Rectal smooth muscle tissue (tissue), 1 donor: Measurements from ENCODE around the gene ALPK3.
A peak's percentile ranks its signal among the peaks of the same experiment; 100 is the strongest.

Experiments used
- H3K27ac ChIP-seq: one replicate; pipeline ENCODE4 v1.7.0; 2013; ENCODE audit warnings: low read depth, low read length, inconsistent platforms
- H3K27me3 ChIP-seq: one replicate; pipeline ENCODE4 v1.7.0; 2013; ENCODE audit warnings: low read length; ENCODE audit not compliant: control insufficient read depth, insufficient read depth
- H3K36me3 ChIP-seq: one replicate; pipeline ENCODE4 v1.7.0; 2013; ENCODE audit warnings: low read length; ENCODE audit not compliant: control insufficient read depth, insufficient read depth
- H3K4me1 ChIP-seq: one replicate; pipeline ENCODE4 v1.7.0; 2013; ENCODE audit warnings: low read length; ENCODE audit not compliant: control insufficient read depth, insufficient read depth
- H3K4me3 ChIP-seq: one replicate; pipeline ENCODE4 v1.7.0; 2013; ENCODE audit warnings: low read length
- H3K9ac ChIP-seq: one replicate; pipeline ENCODE4 v1.7.0; 2013; ENCODE audit warnings: low read length

ALPK3 gene

GRCh38 chr15:84887938-84888337 lies 70.8 kb downstream of the ALPK3 start:
- no peaks in the 10 kb centered on the region for H3K36me3 ChIP-seq
- H3K27me3 ChIP-seq = no peaks in the 10 kb centered on the region
- no peak overlapping the region for H3K27ac ChIP-seq
- H3K9ac ChIP-seq = no peak overlapping the region
- H3K4me3 ChIP-seq = no peak overlapping the region
- H3K4me1 ChIP-seq = no peaks in the 10 kb centered on the region

- H3K27ac ChIP-seq = no peak overlapping the region
Measured at GRCh38 chr15:84888639-84889038, 71.5 kb downstream of the ALPK3 start.

GRCh38 chr15:84889313-84889990 lies 72.3 kb downstream of the ALPK3 start:
- no peaks in the 10 kb centered on the region for H3K4me1 ChIP-seq
- no peaks in the 10 kb centered on the region for H3K36me3 ChIP-seq
- no peak overlapping the region for H3K27ac ChIP-seq
- no peak overlapping the region for H3K9ac ChIP-seq
- H3K27me3 ChIP-seq = no peaks in the 10 kb centered on the region
- H3K4me3 ChIP-seq = no peak overlapping the region

More at GRCh38 chr15:84888639-84889038, 71.5 kb downstream of the ALPK3 start:
- H3K4me3 ChIP-seq = no peak overlapping the region
- H3K27me3 ChIP-seq = no peaks in the 10 kb centered on the region
- no peak overlapping the region for H3K9ac ChIP-seq
- no peaks in the 10 kb centered on the region for H3K36me3 ChIP-seq
- H3K4me1 ChIP-seq = no peaks in the 10 kb centered on the region

- no peak overlapping the region for H3K4me3 ChIP-seq
- no peaks in the 10 kb centered on the region for H3K27me3 ChIP-seq
- no peak overlapping the region for H3K27ac ChIP-seq
- no peak overlapping the region for H3K9ac ChIP-seq
- no peaks in the 10 kb centered on the region for H3K36me3 ChIP-seq
- no peaks in the 10 kb centered on the region for H3K4me1 ChIP-seq
Measured at GRCh38 chr15:84889991-84890669, 73.0 kb downstream of the ALPK3 start.

GRCh38 chr15:84890670-84891162 lies 73.6 kb downstream of the ALPK3 start:
- no peak overlapping the region for H3K4me3 ChIP-seq
- H3K4me1 ChIP-seq = no peaks in the 10 kb centered on the region
- no peaks in the 10 kb centered on the region for H3K27me3 ChIP-seq
- H3K36me3 ChIP-seq = no peaks in the 10 kb centered on the region
- no peak overlapping the region for H3K27ac ChIP-seq
- H3K9ac ChIP-seq = no peak overlapping the region

GRCh38 chr15:84891339-84891738 lies 74.2 kb downstream of the ALPK3 start:
- no peaks in the 10 kb centered on the region for H3K4me1 ChIP-seq
- H3K36me3 ChIP-seq = no peaks in the 10 kb centered on the region
- no peak overlapping the region for H3K27ac ChIP-seq
- H3K9ac ChIP-seq = no peak overlapping the region
- H3K27me3 ChIP-seq = no peaks in the 10 kb centered on the region
- H3K4me3 ChIP-seq = no peak overlapping the region

GRCh38 chr15:84892786-84893307 lies 75.7 kb downstream of the ALPK3 start:
- Histone ChIP-seq H3K36me3 (no peaks in the 10 kb centered on the region), H3K9ac (no peak overlapping the region), H3K27me3 (no peaks in the 10 kb centered on the region), H3K4me1 (no peaks in the 10 kb centered on the region), H3K27ac (no peak overlapping the region), H3K4me3 (no peak overlapping the region)

- H3K27me3 ChIP-seq = no peaks in the 10 kb centered on the region
- no peaks in the 10 kb centered on the region for H3K4me1 ChIP-seq
- H3K4me3 ChIP-seq = no peak overlapping the region
- no peak overlapping the region for H3K27ac ChIP-seq
- no peaks in the 10 kb centered on the region for H3K36me3 ChIP-seq
- no peak overlapping the region for H3K9ac ChIP-seq
Measured at GRCh38 chr15:84893607-84894006, 76.5 kb downstream of the ALPK3 start.

- Histone ChIP-seq H3K4me3 (no peak overlapping the region), H3K9ac (no peak overlapping the region), H3K27me3 (no peaks in the 10 kb centered on the region), H3K4me1 (no peaks in the 10 kb centered on the region), H3K36me3 (no peaks in the 10 kb centered on the region), H3K27ac (no peak overlapping the region)
Measured at GRCh38 chr15:84894736-84895425, 77.7 kb downstream of the ALPK3 start.

- no peaks in the 10 kb centered on the region for H3K27me3 ChIP-seq
- H3K27ac ChIP-seq = no peak overlapping the region
- no peaks in the 10 kb centered on the region for H3K36me3 ChIP-seq
- no peaks in the 10 kb centered on the region for H3K4me1 ChIP-seq
- H3K9ac ChIP-seq = peak overlapping the region; percentile 21
- no peak overlapping the region for H3K4me3 ChIP-seq
Measured at GRCh38 chr15:84898761-84899160, 81.6 kb downstream of the ALPK3 start.

- no peaks in the 10 kb centered on the region for H3K27me3 ChIP-seq
- no peaks in the 10 kb centered on the region for H3K36me3 ChIP-seq
- no peak overlapping the region for H3K27ac ChIP-seq
- no peak overlapping the region for H3K4me3 ChIP-seq
- no peaks in the 10 kb centered on the region for H3K4me1 ChIP-seq
- no peak overlapping the region for H3K9ac ChIP-seq
Measured at GRCh38 chr15:84899750-84900149, 82.6 kb downstream of the ALPK3 start.

GRCh38 chr15:84901540-84901939 lies 84.4 kb downstream of the ALPK3 start:
- Histone ChIP-seq H3K27me3 (no peaks in the 10 kb centered on the region), H3K9ac (no peak overlapping the region), H3K4me3 (no peak overlapping the region), H3K36me3 (no peaks in the 10 kb centered on the region), H3K27ac (no peak overlapping the region), H3K4me1 (no peaks in the 10 kb centered on the region)
